Upper lobe of left lung (tissue), 4 donors: ENCODE results near the gene PIGM.

Experiments used
- CTCF ChIP-seq, 6 experiments: fragments of 450-650 bp in 4 of 6; fragments of 200-600 bp in 2 of 6; sonication (generic) in 2 of 6; IDR thresholded peaks; one replicate each; pipeline ENCODE4 v1.5.1; 2016 to 2019; ENCODE audit warnings: antibody characterized with exemption in 6 of 6
- POLR2A ChIP-seq, 4 donors: fragments of 450-650 bp; IDR thresholded peaks; one replicate each; pipeline ENCODE4 v1.5.1; 2016 to 2017; ENCODE audit warnings: antibody characterized with exemption in 4 of 4, mild to moderate bottlenecking in 2 of 4

GRCh38 chr1:160079448-160079847 is 47.7 kb upstream of the PIGM start:
- TF ChIP-seq POLR2A (IDR thresholded peaks at IDR 0.05) = no peak
- TF ChIP-seq CTCF (IDR thresholded peaks at IDR 0.05) = no peak
